Activated CD4-positive, CD25-positive, alpha-beta regulatory T cell treated with anti-CD3 and anti-CD28 coated beads, Interleukin-2, amount 50 U/mL, for 72 hours (primary cell): ENCODE data around the gene NAA80.
A peak's percentile ranks its signal among the peaks of the same experiment; 100 is the strongest.
"Not testable (repeated sequence)": the region's sequence is repeated elsewhere in the genome, so short reads cannot be mapped to it uniquely, and the experiment has no call there.

Experiments
- DNase-seq: peaks from one replicate; pipeline ENCODE4 v3.0.0; 2021

Gene NAA80

GRCh38 chr3:50312041-50312440 lies 12.8 kb upstream of the NAA80 start:
- not testable (repeated sequence) for DNase-seq

DNA sequence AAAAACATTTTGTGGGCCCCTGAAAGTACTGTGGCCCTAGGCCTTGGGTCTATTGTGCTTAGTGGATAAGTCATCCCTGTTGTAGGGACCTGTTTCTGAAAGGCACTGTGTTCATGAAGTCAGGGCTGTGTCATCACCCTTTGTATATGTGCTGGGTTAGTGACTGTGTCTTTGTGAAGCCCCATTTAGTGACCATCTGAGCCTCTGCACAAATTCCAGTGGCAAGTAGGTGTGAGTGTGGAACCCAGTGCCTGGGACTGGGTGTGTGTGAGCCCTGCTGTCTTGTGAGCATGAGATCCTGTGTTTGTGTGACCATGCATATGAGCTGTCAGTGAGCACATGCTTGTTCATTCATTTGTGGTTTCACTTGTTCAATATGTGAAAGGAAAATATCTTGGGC lies 5.4 kb upstream of the NAA80 start:
- no peak for DNase-seq

- no peak for DNase-seq
These were observed 4.0 kb upstream of the NAA80 start, which contains the start of gene HYAL1 for GRCh38 chr3:50303013-50303815. Gene HYAL1 (minus strand): TSS chr3:50303574. CDS start chr3:50302956, 618 bp downstream.

DNA sequence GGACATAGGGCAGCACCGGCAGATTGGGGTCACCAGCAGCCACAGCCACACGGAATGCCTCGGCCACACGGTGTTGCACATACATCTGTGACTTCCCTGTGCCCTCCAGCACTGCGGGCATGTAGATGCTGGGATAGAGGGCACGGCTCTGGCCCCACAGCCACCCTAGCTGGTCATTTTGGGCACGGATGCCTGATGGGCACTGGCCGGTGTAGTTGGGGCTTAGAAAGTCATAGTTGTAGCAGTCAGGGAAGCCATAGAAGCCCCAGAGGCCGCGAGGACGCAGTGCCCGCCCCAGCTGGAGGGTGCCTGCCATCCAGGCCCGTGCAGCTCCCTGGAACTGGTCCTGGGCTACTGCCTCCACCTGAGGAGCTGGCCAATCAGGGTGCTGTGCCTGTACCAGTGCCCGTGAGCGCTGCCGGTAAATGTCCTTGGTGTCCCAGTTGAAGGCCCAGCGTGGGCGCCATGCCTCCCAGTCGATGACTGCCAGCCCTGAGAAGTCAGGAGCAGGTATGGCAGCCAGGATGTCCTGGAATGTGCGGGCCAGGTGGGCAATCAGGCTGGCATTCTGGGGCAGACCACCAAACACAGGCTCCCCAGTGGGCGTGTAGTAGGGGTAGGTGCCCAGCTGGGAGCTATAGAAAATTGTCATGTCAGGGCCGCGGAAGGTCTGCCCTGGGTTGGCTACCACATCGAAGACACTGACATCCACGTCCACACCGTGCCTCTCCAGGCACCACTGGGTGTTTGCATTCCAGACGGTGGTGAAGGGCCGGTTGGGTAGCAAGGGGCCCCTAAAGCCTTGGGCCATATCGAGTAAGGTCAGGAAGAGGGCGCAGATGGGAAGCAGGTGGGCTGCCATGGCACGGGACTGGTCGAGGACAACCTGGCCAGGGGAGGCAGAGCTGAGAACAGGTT lies 3.1 kb upstream of the NAA80 start:
- DNase-seq: no peak

DNA sequence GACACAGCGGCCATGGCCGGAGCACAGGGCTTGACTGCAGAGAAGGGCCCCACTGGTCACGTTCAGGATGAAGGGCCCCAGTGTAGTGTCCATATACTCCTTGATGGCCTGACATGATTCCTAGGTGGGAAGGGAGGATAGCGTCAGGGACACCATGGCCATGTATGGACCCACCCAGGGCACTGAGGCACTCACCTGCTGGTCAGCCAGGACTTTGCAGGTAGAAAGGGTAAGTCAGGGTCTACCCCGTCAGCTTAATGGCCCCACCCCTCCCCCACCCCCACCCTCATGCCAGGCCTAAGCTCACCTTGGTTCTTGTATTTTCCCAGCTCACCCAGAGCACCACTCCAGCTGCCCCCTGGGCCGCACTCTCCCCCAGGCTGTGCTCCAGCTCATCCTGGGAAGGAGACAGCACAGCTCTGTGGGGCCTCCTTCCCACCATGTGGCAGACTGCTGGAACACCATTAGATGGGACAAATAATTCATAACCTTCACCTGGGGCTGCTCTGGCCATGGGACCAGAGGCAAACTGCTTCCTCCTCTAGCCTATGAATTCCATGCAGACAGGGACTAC lies 1.6 kb upstream of the NAA80 start:
- no peak for DNase-seq

DNA sequence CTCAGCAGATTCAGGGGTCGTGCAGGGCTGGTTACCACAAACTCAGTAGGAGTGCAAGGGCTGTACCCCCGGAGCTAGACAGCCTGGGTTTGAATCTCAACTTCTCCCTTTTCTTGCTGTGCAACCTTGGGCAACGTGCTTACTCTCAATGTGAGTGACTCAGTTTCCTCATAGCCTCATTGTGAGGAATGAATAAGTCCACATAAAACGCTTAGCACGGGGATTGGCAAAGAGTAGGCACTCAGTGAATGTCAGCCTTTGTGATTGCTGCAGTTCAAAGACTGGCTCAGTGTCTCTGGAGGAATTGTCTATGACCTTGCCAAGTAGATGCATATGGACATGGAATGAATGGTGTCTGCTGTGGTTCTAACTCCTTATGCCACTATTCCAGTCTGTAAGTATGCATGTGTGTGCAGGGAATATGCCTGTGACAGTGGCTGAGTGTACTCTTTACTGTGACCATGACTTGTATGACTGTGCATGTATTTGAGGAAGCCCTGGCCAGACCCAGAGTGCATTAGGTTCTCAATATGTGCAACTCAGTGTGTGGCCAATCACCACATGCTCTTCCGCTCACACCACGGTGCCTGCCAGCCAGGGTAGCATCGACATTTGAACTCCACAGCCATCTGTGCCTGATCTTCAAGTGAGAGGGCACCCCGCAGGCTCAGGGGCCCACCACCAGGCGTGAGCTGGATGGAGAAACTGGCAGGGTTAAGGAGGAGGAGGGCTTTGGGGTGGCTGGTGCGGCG lies 900 bp upstream of the NAA80 start:
- no peak for DNase-seq

GRCh38 chr3:50299638-50299928 lies 378 bp upstream of the NAA80 start:
- no peak for DNase-seq

- DNase-seq: no peak
These were observed 1.1 kb downstream of the NAA80 start for GRCh38 chr3:50297896-50298725.

- DNase-seq: no peak
These were observed 1.8 kb downstream of the NAA80 start for GRCh38 chr3:50297384-50297775.

DNA sequence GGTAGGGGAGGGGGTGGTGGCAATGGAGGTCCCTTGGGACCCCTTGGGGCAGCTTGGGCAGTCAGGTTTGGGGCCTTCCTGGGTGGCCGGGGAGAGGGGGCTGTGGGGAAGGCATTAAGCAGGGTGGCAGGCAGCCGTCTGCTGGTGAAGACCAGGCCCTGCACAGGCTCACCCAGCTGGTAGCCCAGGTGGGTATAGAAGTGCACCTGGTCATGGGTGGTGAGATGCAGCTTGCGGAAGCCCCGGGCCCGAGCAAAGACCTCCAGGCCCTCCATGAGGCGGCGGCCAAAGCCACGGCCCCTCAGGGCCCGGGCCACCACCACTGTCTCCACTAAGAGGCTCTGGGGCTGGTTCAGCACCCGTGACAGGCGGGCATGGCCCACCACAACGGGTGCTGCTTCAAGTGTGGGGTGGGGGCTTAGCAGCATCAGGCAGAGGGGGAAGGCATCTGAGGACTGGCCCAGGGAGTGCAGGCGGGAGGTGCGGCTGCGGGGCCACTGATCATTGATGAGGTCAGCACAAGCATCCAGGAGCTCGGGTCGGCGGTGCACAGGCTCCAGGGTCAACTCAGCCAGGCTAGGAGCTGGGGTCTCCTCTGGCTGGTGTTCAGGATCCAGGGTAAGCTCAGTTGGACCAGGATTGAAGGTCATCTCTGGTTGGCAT lies 2.4 kb downstream of the NAA80 start:
- DNase-seq: no peak

GRCh38 chr3:50295553-50296431 lies 3.4 kb downstream of the NAA80 start:
- no peak for DNase-seq

- DNase-seq: no peak
These were observed 4.5 kb downstream of the NAA80 start for GRCh38 chr3:50294492-50295403.

- DNase-seq: no peak
These were observed 5.1 kb downstream of the NAA80 start for GRCh38 chr3:50294089-50294488.

DNA sequence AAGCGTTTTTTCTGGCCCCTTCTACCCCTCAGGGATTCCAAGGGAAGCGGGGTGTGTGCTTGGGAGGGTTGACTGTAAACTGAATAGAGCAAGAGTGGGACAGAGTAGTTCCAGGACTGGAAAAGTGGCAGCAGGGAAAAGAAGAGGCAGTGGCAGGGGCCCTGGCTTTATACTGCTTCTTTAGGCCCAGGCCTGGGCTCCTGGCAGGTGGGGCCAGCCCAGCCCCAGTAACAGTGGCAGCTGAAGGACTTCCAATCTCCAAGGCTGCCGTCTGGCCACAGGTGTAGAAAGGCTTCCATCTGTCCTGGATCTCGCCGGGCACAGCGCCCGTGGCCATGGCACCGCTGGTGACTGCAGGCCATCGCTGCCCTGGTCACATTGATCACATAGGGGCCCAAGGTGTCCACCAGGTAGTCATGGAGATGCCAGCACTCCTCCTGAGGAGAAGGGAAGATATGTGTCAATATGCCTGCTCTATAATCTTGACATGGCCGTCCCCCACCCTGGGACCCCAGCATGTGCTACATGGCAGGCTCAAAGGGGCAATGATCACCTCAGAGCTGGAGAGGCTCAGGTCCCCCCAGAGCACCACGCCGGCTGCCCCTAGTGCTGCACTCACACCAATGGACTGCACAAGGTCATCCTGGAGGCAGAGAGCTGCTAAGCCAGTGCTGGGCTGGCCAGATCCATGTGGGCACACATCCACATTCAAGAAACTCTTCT lies 6.0 kb downstream of the NAA80 start:
- DNase-seq: no peak

- peak; percentile 89 for DNase-seq
These were observed 6.8 kb downstream of the NAA80 start, which contains the start of gene IFRD2 for GRCh38 chr3:50292159-50293078. Gene IFRD2 (minus strand): TSS chr3:50292429. CDS start chr3:50292274, 155 bp downstream.

DNA sequence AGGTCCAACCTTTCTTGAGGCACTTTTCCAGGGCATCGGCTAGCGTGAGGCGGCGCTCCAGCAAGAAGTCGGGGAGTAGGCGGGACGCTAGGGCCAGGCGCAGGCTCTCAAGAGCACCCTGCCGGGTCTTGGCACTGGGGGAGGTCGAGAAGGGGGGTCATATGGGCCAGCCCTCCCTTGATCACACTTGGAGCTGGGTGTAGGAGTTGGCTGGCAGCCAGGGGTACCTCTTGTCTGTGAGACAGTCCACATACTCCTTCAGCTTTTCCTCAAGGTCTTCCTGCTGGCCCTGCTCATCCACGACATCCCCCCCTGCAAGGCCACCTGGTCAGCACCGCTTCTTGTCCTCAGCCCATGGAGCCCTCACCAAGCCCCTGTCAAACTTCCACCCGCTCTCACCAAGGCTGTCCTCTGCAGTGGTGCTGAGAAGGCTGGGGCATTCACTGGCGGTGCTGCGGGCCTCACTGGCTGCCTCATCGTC lies 9.0 kb downstream of the NAA80 start:
- DNase-seq: no peak

DNA sequence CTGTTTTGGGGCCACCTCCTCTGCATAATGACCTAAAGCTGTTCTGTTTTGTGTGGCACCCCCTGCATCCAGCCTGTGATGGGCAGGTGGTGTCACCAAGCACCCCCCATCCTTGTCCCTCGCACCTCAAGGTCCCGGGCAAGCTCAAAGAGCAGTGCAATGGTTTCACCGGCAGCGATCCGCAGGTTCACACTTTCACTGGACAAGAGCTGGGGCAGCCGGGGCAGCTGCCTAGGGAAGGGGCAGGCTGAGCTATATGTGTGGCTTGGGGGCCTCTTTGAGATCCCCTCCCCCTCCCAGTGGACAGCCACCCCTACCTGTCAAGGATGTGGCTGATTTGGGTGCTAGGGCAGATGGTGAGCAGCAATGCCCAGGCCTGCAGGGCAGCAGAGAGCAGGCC lies 10.1 kb downstream of the NAA80 start:
- no peak for DNase-seq
